ENCODE results near the gene STUM.

DNA sequence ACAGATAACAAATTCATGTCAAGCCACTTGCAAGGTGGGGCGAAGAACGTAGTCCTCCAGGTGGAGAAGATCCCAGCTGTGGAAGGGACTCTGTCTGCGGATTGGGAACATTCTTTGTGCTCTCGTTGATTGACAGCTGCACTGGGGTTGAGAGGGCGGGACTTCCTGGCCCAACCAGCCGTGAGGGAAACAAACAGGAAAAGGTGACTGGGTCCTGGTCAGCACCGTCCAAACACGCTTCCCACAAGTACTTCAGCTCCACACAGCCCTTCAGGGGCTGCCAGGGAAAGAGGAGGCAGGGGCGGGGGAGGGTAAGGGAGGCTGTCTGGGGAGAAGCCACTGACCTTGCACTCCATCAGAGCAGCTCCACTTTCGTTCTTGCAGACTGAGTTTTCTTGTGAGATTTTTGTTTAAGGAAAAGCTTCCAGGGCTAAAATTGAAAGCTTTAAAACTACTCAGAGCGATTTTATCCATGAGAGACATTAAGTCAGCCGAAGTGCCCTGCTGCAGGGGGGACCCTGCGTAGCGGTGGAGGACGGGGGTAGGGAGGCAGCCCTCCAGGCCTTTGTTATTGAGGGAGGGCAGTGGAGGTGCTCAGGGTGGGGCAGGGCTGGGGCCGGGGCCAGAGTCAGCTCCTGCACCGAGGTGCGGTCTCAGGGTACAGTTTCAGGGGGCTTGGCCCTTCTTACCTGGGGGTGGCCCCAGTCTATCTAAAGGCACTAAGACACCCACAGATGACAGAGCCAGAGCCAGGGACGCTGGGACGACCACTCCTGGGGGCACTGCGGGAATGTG is 21.6 kb upstream of the STUM start:
- TF ChIP-seq FOXM1 (IDR thresholded peaks at IDR 0.05; ENCODE audit: low read depth) (no peak), GABPA (IDR thresholded peaks at IDR 0.05; ENCODE audit: low read depth) (0 out of 2 replicates have a peak, but pooled peaks have one; percentile 22), EP300 (IDR thresholded peaks at IDR 0.05; ENCODE audit: borderline replicate concordance in 1 of 2, low read depth in 1 of 2, low read length in 1 of 2) (no peak), RAD21 (IDR thresholded peaks at IDR 0.05; ENCODE audit: low read length) (no peak), CHD2 (IDR thresholded peaks at IDR 0.05; ENCODE audit: low read length, partially characterized antibody) (no peak), POLR2AphosphoS5 (IDR thresholded peaks at IDR 0.05; ENCODE audit: low read depth, low read length) (no peak), RCOR1 (IDR thresholded peaks at IDR 0.05; ENCODE audit: low read length) (no peak)
- TF ChIP-seq, protein P1, sequence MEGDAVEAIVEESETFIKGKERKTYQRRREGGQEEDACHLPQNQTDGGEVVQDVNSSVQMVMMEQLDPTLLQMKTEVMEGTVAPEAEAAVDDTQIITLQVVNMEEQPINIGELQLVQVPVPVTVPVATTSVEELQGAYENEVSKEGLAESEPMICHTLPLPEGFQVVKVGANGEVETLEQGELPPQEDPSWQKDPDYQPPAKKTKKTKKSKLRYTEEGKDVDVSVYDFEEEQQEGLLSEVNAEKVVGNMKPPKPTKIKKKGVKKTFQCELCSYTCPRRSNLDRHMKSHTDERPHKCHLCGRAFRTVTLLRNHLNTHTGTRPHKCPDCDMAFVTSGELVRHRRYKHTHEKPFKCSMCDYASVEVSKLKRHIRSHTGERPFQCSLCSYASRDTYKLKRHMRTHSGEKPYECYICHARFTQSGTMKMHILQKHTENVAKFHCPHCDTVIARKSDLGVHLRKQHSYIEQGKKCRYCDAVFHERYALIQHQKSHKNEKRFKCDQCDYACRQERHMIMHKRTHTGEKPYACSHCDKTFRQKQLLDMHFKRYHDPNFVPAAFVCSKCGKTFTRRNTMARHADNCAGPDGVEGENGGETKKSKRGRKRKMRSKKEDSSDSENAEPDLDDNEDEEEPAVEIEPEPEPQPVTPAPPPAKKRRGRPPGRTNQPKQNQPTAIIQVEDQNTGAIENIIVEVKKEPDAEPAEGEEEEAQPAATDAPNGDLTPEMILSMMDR (IDR thresholded peaks at IDR 0.05) = no peak
- TF ChIP-seq, protein P2, sequence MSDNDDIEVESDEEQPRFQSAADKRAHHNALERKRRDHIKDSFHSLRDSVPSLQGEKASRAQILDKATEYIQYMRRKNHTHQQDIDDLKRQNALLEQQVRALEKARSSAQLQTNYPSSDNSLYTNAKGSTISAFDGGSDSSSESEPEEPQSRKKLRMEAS (IDR thresholded peaks at IDR 0.05; ENCODE audit: low read depth) = no peak
- TF ChIP-seq, protein P3, sequence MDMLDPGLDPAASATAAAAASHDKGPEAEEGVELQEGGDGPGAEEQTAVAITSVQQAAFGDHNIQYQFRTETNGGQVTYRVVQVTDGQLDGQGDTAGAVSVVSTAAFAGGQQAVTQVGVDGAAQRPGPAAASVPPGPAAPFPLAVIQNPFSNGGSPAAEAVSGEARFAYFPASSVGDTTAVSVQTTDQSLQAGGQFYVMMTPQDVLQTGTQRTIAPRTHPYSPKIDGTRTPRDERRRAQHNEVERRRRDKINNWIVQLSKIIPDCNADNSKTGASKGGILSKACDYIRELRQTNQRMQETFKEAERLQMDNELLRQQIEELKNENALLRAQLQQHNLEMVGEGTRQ (IDR thresholded peaks at IDR 0.05; ENCODE audit: borderline replicate concordance, low read depth, low read length) = no peak
- TF ChIP-seq, protein P4, sequence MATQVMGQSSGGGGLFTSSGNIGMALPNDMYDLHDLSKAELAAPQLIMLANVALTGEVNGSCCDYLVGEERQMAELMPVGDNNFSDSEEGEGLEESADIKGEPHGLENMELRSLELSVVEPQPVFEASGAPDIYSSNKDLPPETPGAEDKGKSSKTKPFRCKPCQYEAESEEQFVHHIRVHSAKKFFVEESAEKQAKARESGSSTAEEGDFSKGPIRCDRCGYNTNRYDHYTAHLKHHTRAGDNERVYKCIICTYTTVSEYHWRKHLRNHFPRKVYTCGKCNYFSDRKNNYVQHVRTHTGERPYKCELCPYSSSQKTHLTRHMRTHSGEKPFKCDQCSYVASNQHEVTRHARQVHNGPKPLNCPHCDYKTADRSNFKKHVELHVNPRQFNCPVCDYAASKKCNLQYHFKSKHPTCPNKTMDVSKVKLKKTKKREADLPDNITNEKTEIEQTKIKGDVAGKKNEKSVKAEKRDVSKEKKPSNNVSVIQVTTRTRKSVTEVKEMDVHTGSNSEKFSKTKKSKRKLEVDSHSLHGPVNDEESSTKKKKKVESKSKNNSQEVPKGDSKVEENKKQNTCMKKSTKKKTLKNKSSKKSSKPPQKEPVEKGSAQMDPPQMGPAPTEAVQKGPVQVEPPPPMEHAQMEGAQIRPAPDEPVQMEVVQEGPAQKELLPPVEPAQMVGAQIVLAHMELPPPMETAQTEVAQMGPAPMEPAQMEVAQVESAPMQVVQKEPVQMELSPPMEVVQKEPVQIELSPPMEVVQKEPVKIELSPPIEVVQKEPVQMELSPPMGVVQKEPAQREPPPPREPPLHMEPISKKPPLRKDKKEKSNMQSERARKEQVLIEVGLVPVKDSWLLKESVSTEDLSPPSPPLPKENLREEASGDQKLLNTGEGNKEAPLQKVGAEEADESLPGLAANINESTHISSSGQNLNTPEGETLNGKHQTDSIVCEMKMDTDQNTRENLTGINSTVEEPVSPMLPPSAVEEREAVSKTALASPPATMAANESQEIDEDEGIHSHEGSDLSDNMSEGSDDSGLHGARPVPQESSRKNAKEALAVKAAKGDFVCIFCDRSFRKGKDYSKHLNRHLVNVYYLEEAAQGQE (IDR thresholded peaks at IDR 0.05; ENCODE audit: low read depth, low read length) = no peak
